ENCODE results near the gene TPK1.

TPK1 gene

DNA sequence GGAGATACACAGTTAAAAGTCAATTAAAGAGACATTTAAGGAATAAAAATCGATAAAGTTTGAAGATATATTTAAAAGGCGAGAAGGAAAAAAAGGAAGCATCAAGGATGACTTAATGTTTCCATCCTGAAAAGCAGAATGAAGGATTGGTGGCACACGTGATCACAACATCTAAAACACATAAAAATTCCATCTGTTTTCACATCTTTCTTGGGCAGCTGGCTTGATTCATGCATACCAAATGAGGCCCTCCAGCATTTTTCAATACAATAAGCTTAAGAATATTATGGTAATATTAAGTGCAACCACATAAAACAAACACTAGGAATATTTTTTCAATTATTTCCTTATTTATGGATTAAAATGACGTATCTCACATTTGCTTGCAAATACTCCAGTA lies 112.6 kb downstream of the TPK1 start:
- DNase-seq, result no peak

DNA sequence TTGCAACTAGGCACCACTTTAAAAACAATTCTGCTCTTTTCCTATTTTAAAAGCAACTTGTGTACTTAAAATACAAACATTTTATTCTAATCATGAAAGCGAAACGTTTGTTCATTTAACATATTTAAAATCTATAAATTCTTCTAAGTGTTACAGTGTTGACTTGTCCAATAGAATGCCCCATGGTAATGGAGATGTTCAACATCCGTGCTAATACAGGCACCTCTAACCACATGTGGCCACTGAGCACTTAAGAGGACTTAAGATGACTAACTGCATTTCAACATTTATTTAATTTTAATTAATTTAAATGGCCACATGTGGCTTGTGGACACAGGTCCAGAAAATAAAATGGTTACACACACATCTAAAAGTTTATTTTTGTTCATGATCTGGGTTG lies 115.1 kb downstream of the TPK1 start:
- no peak for DNase-seq

DNA sequence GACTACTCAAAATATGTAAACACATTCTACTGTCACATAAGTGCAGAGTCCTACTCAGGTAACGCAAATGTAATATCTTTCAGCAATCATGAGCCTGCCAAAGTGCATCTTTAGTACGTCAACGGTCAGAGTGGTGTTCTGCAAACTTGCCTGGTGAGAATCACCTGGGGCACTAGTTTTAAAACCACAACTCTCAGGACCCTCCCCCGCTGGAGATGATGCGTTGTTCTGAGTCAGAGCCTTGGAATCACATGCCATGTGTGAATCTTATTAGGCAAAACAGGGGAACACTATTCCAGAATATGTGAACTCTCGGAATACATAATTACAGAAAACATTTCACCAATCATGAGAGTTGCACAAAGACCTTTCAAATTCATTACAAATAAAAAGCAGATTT lies 115.7 kb downstream of the TPK1 start:
- DNase-seq, result no peak

DNA sequence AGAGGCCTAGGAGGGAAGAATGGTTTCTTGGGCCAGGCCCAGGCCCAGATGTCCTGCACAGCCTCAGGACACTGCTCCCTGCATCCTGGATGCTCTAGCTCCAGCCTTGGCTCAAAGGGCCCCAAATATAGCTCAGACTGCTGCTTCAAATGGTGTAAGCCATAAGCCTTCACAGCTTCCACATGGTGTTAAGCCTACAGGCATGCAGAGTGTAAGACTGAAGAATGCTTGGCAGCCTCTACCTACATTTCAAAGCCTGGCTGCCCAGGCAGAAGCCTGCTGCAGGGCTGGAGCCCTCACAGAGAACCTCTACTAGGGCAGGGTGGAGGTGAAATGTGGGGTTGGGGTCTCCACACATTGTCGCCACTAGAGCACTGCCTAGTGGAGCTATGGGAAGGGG lies 118.1 kb downstream of the TPK1 start:
- no peak for DNase-seq

DNA sequence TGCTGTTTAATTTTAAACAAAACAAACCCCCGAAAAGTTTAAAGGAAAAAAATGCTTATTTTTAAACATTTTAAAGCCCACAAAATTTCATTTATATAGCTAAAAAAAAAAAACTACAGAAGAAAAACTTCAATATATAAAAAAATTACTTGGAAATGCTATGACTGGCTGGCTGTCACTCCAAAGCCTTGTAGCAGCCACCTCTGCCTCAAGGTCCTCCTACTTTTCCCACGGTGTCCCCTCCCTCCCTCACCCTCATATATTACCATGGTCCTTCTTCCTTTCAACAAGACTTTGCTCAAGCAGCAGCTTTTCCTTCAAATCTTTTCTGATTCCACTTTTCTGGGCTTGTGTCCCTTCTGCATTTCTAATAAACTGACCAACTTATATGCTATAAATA lies 122.0 kb downstream of the TPK1 start:
- no peak for DNase-seq

DNA sequence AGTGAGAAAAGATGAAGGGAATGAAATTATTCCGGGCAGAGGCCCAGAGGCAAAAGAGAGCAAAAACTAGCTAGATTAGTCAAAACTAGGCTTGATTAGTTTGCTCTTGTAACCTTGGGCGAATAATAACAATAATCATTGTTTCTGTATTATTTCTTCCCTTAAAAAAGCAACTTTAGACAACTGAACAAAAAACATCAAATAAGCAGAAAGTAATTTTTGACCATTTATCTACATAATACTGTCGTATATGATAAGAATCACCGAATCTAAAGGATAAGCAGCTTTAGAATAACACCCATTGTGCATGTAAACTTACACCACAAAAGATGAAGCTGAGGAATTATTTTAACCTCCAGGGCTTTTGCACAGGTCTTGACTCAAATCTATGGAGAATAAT lies 125.1 kb downstream of the TPK1 start:
- no peak for DNase-seq

DNA sequence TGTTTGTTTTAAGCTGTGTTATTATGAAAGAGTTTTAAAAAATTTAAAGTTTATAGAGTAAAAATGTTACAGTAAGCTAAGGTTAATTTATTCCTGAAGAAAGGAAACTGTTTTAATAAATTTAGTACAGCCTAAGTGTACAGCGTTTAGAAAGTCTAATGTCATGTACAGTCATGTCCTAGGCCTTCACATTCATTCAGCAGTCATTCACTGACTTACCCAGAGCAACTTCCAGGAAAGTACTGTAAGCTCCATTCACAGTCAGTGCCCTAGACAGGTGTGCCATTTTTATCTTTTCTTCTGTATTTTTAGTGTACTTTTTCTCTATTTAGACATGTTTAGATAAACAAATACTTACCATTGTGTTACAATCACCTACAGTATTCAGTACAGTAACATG lies 126.8 kb downstream of the TPK1 start:
- no peak for DNase-seq

DNA sequence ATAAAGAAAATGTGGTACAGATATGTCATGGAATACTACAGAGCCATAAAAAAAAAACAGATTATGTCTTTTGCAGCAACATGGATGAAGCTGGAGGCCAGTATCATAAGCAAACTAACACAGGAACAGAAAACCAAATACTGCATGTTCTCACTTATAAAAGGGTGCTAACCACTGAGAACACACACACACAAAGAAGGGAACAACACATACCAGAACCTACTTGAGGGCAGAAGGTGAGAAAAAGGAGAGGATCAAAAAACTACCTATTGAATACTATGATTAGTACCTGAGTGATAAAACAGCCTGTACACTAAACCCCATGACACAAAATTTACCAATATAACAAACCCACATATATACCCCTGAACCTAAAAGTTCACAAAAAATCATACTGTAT lies 144.6 kb downstream of the TPK1 start:
- no peak for DNase-seq

DNA sequence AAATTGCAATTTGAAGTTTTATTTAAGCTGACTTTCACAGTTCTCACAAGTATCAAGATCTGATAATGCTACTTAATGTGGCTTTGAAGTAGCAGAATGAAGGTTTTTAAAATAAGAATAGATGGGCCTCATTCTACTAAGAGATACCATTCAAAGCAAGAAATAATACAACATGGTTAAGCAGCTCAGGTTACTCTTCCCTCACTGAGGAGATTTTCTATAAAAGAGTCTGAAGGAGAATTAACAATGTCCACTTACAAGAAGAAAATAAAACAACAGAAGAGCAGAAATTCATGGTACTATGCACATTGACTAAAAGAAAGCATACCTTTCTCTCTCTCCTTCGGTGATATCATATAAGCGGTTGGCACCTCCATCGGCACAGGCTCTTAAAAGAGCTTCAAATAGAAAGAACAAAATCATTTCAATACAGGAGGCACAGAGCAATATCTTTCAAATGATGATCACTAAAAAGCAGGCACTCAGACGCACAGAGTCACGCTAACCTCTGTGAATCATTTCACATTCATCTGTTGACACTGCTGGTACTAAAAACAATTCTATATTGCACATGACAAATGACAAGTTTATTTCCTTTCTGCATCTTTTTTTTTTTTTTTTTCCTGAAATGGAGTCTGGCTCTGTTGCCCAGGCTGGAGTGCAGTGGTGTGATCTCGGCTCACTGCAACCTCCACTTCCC lies 153.1 kb downstream of the TPK1 start:
- DNase-seq, result no peak

DNA sequence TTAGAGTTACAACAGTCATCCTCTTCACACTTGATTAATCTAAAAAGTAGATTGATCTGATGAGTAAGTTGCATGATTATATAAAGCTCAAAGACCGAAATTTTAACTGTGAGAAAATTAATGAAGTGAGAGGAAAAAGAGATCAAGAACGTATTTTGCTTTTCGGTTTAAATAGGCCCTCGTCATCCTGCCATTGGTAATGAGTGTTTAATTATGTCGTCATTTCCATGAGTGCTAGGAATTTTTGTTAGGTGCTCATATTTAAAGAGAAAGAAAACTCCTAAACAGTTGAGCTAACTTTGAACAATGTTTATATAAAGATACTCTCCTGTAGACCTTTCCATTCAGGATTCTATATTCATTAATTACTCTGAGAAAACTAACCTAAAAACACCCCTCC lies 159.4 kb downstream of the TPK1 start:
- no peak for DNase-seq

DNA sequence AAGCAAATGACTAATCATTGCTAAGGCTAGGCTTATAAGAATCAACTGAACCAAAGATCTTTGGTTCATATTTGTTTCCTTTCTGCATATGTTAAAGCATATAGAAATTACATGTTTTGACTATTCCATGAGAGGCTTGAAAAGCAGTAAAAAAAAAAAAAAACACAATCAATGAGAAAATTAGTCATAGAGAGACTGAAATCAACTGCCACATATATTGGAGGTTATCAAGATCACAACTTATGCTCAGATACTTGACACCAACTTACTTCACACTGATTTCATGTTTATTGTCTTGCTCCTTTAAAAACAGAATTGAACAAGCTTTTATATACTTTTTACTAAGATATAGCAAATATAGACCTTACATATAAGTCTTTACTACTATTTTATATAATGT lies 161.3 kb downstream of the TPK1 start:
- no peak for DNase-seq

DNA sequence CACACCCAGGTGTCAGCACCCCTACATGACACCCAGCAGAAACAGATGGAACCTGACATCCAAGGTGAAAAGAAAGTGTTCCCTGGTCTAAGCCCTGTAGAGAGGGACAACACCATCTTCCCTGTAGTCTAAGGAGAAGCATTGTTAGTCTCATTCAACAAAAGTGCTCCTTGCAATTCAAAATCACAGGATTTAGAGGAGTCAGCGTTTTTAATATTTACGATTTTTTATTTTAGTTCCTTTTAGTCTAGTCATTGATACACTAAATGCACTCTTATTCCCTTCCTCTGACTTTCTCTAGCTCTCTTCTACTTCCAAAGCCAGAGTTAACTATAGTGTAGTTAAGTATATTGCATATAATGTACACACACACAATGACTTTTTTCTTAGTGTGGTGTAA lies 163.0 kb downstream of the TPK1 start:
- no peak for DNase-seq

DNA sequence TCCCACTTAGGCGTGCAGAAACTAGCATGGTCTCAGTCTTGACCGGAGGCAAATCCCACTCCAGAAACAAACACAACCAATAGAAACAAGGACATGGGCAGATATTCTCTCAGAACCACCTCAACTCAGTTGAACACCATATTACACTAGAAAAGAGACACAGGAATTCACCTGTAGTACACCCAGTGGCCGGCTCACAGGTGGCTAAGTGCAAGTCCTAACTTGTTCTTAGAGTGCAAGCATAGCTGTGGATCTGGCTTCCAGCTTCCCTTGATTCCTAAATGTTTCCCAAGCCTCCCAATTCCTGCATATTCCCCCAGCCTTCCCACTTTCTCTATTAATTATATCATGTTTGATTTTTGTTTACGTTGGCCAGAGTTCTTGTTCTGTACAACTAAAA lies 164.4 kb downstream of the TPK1 start:
- DNase-seq, result no peak

DNA sequence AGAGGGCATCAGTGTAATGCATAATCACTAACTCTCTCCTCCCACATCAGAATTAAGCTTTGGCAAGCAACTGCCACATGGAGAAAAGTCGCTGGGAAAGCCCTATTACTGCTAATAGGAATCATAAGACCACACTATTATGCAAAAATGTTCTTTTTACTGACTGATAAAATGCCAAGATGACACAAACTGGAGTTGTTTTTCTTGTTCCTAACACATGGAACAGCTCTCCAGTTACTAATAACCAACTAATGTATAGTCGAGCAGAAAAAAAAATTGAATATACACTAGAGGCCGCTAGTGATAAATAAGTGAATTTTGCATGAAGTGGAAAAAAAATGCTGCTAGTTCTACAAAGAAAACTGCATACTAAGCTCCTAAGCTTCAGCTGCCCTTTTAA lies 165.6 kb downstream of the TPK1 start:
- DNase-seq, result peak; percentile 15

DNA sequence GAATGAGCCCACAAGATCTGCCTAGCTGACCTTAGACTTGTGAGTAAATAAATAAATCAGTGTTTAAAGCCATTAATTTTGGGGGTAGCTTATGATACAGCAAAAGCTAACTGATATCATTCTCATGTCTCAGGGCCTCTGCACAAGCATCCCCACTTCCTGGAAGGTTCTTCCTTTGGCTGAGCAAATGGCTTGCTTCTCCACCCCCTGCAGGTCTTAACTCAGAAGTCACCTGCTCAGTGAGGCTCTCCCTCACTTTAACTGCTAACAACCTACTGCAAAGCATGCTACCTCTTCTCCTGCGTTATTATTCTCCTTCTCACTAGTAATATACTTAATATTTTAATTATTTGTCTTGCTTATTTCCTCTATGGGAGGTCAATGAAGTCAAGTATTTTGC lies 167.3 kb downstream of the TPK1 start:
- DNase-seq, result no peak

DNA sequence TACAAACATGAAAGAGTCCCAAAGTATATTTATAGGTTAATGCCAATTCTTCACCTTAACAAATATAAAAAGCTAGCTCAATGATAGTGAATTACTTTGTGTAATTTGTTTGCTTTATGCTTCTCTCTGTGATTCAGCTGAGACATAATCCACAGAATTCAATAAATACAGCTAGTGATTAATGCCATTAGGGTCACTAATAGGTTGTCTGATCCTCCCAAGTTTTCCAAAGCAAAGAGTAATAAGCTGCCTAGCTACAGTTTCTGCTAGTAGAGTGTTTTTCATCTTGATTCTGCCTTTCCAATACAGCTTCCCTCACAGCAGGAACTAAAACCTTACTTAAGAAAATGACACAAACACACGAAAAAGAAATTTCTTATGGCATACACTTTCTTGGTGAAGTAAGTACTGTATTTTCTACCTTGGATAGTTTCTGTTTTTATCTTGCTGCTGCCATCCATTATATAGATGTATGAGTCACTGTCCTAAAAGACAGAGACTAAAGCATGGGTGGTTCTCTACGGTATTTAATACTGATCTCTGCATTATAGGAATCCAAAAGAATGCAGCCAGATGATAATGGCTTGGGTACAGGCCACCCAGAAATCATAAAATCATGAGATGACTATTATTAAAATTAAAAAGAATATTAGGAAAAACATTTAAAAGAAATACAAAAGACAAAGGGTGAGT lies 170.0 kb downstream of the TPK1 start:
- no peak for DNase-seq

DNA sequence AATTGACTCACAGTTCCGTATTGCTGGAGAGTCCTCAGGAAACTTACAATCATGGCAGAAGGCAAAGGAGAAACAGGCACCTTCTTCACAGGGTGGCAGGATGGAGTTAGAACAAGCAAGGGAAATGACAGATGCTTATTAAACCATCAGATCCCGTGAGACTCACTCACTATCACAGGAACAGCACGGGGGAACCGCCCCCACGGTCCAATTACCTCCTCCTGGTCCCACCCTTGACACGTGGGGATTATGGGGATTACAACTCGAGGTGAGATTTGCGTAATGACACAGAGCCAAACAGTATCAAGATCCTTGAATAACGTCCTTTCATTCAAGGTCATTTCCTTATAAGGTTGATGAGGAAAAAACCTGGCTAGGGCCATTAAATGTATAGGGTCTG lies 176.6 kb downstream of the TPK1 start:
- no peak for DNase-seq

DNA sequence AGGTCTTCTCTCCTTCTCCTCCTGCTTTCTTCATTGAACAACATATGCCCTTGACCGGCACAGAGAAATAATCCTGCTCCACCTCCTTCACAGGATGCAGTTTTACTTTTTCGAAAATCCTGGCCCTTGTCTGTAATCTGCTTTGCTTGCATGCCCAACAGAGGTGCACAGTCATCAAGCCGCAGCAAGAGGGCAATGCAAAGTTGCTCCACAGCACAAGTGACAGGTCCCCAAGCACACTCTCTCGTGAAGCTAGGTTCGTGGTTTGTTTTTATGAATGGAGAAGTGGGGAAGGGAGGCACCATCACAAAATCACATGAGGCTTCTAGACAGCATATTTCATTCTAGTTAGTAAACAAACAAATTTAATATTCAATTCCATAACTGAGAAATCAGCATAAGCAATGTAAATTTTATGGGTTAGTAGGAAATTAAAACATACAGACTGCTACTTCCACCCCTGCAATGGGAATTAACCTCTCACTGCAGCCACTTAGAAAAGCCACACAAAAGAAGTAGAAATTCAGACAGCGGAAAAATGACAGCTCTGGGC lies 178.8 kb downstream of the TPK1 start:
- DNase-seq, result no peak

DNA sequence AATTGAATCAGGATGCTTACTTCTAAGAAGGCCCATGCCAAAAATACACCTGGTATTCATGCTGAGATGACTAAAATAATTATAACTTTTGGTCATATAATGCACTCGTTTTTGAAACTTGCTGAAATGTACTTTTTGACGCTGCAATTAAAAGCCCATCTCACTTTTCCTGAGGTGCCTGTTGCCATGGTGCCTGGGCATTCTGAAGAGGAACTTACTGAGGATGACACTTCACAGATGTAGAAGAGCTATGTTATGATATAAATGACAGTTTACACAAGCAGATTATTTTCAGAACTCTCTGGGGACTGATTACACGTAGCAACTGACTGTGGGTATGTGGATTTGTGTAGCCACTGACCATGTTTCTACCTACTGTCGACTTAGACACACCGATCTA lies 182.4 kb downstream of the TPK1 start:
- DNase-seq, result no peak

DNA sequence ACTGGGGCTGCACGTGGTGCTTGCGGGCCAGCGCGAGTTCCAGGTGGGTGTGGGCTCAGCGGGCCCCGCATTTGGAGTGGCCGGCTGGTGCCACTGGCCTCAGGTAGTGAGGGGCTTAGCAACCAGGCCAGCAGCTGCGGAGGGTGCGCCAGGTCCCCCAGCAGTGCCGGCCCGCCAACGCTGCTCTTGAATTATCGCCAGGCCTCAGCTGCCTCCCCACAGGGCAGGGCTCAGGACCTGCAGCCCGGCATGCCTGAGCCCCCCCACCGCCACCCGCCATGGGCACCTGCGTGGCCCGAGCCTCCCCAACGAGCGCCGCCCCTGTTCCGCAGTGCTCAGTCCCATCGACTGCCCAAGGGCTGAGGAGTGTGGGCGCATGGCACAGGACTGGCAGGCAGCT lies 185.4 kb downstream of the TPK1 start:
- DNase-seq, result no peak

DNA sequence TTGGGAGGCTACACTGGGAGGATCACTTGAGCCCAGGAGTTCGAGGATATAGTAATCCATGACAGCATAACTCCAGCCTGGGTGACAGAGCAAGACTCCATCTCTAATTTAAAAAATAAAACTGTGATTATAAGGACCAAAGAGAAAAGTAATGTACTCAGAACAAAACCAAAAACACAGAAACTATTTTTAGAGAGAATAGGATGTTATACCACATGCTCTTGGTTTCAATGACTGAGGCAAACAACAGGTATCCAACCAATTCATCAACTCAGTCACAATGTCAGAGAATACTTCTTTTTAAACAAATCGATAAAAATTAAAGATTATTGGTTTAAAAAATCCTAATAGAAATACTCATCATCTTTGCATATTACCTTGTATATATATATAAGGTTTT lies 186.7 kb downstream of the TPK1 start:
- no peak for DNase-seq

DNA sequence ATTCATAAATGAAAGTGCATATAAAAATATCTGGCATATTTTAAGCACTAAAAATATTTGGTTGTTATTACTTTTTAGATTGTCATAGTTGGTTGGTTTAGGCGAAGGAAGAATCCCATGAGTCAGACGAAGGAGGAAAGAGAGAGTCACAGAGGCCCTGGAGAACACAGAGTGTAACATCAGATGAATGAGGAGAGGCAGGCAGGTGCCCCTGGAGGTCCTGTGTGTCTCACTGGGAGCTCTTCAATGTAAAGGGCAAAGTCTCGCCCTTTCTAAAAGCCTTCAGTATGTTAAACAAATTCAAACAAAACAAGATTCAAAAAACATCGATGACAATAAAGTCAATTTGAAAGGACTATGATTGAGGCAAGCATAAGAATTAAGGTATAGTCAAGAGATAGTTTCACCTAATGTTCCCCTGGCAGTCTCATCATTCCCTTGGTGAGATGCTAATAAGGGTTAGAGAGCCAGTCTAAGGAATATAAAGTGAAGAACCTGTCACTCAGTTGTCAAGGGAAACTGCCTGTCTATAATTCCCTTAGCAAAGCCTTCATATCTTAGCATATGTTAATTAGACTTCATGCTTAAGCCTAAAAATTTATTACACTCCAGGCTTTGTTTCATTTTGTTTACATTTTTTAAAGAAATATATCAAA lies 194.3 kb downstream of the TPK1 start:
- DNase-seq, result no peak

DNA sequence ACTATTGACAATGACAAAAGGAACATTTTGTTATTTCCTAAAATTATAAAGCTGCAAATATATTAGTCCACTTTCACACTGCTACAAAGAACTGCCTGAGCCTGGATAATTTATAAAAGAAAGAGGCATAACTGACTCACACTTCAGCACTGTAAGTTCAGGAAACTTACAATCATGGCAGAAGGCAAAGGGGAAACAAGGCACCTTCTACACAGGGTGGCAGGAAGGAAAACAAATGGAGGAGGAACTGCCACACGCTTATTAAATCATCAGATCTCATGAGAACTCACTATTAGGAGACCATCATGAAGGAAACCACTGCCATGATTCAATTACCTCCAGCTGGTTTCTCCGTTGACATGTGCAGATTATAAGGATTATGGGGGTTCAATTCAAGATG lies 203.1 kb downstream of the TPK1 start:
- no peak for DNase-seq

DNA sequence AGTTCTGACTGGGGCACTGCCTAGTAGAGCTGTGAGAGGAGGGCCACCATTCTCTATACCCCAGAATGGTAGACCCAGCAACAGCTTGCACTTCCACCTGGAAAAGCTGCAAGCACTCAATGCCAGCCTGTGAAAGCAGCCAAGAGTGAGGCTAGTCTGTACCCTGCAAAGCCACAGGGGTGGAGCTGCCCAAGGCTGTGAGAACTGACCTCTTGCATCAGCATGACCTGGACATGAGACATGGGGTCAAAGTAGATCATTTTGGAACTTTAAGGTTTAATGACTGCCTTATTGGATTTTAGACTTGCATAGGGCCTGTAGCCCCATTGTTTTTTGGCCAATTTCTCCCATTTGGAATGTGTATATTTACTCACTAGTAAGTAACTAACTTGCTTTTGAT lies 206.3 kb downstream of the TPK1 start:
- DNase-seq, result no peak
